ENCODE results near the gene OTOL1.

The OTOL1 gene

DNA sequence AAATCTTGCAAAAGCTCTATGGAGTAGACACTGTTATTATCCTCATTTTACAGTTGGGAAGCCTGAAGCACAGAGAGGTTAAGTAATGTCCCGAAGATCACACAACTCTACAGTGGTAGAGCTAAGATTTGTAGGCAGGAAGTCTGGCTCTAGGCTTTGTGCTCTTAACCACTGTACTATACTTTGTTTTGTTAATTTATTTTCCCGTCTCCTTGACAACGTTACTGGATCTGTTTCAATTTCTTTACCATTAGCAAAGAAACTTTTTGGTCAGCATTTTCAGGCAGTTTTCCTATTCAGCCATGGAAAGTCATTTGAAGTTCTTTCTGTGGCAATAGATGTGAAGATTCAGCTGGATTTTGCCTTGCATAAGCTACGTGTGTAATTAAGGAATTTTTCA, 51.7 kb downstream of the OTOL1 start:
- no peak for DNase-seq

GRCh38 chr3:161549261-161549660, 52.7 kb downstream of the OTOL1 start:
- DNase-seq: no peak

DNA sequence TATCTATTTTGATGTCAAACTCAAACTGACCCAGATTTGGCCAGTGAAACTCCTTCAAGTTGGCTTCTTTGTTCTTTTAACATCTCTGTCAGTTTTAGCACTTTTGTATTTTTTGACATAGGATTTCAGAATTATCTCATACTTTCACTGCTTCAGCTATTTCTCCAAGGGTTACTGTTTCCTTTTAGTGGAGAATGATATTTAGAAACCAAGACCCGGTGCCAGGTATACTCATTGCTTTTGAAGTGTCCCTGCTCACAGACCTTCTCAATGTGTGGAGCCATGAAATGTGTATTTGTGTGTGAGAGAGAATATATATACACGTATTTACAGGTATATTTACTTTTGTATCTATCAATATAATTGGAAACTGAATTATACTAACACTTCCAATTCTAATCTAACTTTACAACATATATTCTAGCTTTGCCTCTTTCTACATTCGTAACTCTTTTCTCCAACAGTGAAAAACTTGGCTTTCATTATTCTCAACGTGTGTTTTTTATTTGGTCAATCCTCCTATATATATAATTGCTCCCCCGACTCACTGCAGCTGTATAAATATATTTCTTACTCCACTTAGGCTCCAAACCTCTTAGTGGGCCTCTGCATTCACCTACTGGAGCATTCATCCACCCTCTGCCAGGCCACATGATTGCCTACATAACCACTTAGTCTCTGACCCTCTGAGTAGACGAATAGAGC, 54.0 kb downstream of the OTOL1 start:
- no peak for DNase-seq

- DNase-seq: no peak
Measured at GRCh38 chr3:161551697-161552096, 55.1 kb downstream of the OTOL1 start.

- no peak for DNase-seq
Measured at GRCh38 chr3:161552984-161553560, 56.5 kb downstream of the OTOL1 start.

Data from activated CD4-positive, alpha-beta T cell treated with anti-CD3 and anti-CD28 coated beads for 48 hours (primary cell).